HG02759 (cell line): ENCODE measurements around the gene RNF4.
"Not testable (repeated sequence)": the region's sequence is repeated elsewhere in the genome, so short reads cannot be mapped to it uniquely, and the experiment has no call there.

Experiments
- ATAC-seq: cut with Tn5 transposase; IDR thresholded peaks from one replicate; pipeline ENCODE4 v1.9.1; 2021; ENCODE audit warnings: mild to moderate bottlenecking, moderate library complexity; ENCODE audit not compliant: unreplicated experiment

Gene RNF4, protein sequence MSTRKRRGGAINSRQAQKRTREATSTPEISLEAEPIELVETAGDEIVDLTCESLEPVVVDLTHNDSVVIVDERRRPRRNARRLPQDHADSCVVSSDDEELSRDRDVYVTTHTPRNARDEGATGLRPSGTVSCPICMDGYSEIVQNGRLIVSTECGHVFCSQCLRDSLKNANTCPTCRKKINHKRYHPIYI

DNA sequence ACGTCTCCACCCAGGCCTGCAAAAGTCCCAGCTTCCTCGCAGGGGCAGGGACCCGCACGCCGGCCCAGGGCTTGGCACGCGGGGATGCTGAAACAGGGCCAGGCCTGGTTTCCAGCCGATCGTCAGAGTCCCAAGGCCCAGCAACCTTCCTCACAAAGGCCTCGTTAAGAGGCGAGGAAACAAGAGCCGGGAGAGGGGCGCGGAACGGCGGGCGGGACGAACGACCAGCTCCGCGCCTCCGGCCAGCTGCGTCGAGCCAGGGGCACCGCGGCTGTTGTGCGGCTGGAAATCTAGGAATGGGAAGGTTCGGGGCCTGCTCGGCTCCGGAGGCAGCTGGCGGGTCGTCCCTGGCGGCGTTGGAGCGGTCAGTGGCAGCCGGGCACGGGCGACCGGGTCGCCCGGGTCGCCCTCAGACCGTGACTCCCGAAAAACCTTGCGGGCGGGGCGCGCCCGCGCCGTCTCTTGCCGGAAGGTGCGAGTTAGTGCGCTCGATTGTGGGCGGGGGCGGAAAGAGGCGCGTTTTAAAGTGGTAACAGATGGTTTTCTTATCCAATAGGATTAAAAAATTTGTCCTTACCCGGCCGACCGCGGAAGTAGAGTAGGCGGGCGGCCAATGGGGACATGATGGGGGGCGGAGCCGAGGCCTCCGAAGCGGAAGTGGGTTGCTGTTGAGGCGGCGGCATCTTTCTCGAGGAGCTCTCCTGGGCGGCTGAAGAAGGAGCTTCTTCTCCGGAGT is at the start of gene RNF4:
Gene RNF4 (plus strand): TSS at position 651 of the 736 bp plus-strand sequence. CDS start 21,388 bp downstream, outside the sequence.
- peak; percentile 79 for ATAC-seq

DNA sequence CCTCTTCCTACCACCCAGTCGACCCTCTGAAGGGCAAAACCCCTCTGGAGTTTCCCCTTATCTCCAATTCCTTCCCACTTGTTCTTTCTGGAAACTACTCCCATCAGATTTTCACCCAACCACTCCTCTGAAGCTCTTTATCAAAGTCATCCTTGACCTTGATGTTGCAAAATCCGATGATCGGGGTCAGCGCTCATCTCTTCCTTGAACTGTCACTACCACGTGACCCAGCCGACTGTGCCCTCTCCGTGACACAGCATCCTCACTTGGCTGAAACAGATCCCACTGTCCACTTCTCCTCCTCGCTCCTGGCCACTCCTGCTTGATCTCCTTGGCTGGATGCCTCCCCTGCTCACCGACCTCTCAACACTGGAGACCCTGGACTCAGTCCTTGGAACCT is 49.1 kb upstream of the RNF4 start:
- ATAC-seq = no peak

DNA sequence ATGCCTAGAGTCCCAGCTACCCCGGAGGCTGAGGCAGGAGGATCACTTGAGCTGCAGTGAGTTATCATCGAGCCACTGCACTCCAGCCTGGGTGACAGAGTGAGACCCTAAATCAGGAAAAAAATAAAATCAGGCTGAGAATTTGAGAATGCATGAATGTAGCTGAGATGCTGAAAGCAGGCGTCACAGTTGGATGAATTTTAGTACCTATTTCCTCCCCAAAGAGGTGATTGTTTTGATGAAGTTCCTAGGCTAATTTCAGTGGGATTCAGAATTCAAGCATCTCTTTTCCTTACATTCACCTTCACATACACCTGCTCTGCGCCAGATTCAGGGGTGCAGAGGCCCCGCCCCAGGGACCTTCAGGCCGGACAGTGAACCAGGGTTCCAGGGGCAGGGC is 47.0 kb upstream of the RNF4 start:
- ATAC-seq = no peak

DNA sequence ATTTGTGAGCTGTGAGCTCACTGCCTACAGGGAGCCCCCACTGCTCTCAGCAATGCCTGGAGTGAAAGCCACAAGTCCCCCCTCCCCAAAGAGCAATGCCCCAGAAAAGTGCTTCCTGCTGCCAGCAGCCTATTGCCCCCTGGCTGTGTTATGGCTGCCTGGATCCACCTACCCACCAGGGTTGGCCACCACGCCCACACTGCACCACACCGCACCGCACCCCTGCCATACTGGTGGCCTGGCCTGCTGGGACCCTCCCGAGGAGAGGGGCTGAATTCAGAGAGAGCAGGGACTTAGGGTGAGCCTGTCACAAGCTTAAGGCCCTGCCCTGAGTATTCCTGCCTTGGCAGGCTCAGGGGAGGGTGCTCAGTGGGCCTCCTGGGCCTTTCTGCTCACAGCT is 45.8 kb upstream of the RNF4 start:
- ATAC-seq = no peak

DNA sequence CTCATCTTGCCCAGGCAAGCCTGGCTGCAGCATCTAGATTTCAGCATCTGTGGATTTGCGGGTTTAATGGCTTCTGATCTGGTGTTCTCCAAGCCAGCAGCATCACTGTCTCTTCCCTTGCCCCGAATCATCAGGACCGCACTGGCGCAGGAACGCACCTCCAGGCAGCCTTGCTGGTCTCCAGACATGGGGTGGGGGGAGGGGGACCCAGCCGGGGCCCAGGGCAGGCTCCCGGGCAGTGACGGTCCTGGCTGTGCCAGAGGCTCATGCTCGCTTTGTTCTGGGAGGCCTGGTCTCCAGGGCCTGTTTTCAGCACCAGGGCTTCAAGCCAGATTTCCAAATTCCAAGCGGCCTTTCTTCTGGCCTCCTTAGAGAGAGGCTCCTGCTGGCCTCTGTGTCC is 45.2 kb upstream of the RNF4 start:
- no peak for ATAC-seq

DNA sequence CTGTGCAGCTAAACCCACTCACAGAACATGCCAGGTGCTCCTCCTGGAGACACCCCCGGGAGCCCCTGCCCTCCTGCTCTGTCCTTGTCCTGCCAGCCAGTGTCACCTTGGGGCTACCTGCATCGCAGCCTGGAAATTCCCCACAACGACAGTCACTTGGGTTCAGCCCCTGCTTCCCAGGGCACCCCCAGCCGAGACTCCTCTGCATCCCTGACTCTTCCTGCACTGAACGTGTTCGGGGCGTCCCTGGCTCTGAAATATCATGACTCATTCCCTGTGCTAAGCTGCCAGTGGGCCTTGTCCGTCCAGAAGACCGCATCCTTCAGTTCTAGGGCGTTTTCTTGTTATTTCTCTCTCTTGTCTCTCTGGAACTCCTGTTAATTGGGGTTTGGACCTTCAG is 44.3 kb upstream of the RNF4 start:
- ATAC-seq = no peak

DNA sequence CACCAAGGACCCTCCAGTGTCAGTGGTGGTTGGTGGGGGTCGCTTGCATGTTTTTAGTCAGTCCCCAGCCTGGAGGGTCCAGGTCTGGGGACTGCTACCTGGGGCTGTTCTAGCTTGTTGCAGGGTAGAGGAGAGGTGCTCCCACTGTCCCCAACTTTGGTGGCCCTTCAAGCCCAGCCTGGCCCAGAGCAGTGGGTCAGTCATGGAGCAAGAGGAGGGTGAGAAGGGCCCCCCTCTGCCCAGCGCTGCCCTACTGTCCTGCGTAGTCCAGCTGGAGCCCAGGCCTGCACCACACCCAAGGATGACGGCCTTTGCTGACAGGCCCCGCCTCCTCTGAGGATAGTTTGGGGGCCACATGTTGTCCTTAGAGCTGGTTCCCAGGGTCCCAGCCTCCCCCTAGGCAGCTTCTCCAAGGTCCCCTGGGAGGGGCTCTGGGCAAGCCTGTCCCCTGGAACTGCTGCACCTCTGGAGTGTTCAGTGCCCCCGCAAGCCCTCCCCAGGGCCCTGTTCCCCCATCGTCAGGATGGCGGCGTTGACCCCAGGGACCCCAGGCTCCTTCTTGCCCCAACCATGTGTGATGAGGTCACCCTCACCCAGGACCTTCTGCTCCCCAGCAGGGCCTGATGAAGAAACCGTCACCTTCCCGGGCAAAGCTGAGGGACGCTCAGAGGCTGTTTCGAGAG is 43.4 kb upstream of the RNF4 start:
- ATAC-seq = no peak

DNA sequence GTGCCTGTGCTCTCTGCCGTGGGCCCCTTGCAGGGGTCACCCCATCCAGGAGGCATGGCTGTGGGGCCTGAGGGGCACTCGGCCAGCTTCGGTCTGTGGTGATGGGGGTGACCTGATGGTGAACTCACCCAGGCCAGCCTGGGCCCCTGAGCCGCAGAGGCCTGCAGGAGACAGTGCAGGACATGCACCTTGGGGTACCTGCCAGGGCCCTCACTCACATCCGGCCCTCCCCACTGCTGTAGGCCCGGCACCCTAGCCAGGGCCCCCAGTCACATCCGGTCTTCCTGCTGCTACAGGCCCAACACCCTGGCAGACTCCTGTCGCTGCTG is 42.9 kb upstream of the RNF4 start:
- no peak for ATAC-seq

DNA sequence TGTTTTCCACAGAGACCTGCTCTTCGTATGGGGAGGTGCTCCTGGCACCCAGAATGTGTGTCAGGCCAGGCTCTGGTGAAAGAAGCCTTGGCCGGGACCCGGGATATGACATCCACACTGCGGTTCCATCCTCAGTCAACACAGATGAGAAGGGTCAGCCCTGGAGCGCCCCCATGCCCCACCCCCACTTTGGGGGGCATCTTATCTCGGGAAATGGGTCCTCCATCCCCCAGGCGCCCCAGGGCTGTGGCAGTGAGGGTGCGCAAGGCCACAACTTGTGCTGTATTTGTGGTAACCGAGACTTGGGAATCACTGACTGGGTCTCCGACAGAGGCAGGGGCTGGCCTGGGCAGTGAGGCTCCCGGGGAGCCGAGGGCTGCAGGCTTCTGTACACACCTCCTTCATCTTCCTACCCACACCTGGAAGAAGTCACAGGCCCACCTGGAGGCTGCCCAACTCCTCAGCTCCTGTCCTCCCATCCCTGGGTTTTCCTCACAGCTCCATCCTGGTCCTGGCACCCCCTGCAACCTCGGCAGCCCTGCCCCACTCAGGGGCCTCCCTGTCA is 42.1 kb upstream of the RNF4 start:
- ATAC-seq = no peak

DNA sequence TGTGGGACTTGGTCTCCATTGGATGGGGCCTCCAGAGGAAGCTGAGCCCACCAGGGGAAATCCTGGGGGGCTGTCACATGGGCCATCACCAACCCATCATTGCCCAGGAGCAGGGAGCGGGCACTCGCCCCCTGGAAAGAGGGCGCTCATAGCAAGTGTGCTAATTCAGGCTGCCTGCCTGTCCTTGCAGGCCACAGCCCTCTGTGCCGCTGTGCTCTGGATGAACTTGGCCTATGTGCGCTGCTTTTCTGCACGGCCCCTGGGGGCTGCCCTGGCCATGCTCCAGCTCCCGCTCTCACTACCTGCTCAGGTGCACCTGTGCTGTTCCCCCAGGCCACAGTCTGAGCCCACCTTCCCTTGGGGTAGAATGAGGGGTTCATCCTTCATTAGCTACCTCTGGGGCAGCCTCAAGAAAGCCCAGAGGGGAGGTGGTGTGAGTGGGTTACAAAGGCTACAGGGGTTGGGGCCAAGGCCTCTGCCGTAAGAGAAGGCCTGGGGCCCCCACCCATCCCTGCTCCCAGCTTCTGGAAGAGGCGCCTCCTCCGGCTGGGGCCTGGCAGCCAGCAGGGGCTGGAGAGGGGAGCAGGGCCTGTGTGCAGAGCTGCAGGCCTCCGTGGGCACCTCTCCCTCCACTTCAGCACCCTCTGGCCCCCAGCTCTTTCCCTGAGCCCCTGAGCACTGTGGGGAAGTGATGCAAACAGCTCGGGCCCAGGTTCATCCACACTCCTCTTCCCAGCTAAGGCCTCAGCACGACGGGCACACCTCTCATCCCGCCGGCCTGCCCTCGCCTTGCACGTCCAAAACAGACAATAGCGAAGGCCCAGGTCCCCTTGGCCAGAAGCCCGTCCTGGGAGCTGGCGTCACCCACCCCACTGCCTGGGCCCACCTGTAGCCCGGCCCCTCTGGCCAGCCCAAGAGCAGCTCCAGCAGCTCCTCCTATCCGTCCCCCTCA is 41.2 kb upstream of the RNF4 start:
- no peak for ATAC-seq

DNA sequence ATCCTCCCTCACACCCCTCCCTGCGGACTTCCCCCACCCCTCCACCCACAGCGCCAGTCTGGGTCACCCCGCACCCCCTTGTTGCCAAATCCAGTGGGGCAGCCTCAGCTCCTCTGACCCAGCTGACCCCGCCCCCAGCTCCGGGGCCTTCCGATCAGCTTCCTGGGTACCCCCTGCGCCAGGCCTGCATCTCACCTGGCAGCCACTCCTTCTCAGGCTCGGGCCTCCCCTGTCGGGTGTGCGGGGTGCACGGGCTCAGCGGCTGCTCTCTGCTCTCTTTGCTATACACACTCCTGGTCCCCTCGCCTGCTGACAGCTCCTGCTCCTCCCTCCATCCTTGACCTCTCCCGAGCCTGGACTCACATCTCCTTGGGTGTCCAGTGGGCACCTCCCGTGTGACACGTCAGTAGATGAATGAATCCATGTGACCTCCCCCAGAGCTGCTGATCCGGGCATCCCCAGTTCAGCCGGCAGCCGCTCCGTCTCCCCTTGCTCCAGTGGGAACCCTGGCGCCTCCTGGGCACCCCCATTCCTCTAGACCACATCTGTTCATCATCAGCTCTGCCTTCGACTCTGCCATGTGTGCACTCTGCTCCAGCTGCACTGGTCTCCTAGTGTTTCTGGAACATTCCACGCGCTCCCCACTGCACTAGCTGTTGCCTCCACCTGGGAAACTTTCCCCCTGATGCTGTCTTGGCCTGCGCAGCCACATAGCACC is 40.3 kb upstream of the RNF4 start:
- ATAC-seq = no peak

DNA sequence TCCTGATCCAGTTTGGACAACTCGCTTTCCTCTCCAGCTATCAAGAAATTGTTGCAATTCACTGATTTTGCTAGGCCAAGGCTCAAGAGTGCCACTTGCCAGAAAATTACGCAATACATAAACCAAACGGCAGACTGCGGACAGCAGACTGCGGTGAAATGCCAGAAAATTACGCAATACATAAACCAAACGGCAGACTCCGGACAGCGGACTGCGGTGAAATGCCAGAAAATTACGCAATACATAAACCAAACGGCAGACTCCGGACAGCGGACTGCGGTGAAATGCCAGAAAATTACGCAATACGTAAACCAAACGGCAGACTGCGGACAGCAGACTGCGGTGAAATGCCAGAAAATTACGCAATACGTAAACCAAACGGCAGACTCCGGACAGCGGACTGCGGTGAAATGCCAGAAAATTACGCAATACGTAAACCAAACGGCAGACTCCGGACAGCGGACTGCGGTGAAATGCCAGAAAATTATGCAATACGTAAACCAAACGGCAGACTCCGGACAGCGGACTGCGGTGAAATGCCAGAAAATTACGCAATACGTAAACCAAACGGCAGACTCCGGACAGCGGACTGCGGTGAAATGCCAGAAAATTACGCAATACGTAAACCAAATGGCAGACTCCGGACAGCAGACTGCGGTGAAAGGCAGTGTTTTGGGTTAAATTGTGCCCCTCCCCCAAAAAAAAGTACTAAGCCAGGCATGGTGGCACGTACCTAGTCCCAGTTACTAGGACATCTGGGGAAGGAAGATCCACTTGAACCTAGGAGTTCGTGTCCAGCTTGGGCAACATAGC is 38.8 kb upstream of the RNF4 start:
- not testable (repeated sequence) for ATAC-seq

DNA sequence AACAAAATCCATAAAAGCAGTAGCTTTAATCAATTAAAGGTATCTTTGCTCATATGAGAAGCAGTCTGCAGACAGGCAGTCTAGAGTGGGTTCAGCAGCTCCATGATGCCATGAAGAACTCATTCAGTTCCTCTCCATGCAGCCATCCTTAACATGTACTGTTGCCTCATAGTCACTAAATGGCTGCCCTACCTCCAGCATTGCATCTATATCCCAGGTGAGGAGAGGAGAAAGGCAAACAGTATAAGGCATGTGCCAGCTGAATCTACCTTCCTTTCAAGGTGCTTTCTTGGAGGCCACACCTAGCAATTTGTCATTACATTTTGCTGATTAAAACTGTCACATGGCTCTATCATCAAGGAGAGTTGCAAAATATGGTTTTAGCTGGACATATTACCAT is 36.9 kb upstream of the RNF4 start:
- ATAC-seq = no peak

DNA sequence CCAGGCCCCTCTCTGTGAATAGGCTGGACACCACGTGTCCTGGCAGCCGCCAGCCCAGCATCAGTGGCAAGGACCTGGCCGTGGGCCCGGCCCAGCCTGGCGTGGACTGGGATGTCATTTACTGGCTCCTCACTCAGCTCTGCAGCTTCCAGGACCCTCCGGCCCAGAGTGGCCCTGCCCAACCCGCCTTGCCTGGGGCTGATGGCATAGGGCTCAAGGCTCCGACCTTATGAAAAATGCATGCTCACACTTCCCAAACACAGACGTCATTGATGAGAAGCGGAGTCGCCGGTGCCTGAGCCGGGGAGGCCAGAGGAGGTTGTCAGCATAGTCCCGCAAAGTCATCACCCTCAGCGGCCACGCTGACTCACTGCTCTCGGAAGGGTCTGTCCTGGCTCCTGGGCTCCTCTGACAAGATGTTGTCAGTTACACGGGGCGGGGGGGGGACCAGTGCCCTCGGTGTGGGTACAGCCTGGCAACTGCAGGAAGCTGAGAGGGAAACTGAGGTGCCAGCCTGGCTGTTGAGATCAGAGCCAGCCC is 35.8 kb upstream of the RNF4 start:
- ATAC-seq = no peak

DNA sequence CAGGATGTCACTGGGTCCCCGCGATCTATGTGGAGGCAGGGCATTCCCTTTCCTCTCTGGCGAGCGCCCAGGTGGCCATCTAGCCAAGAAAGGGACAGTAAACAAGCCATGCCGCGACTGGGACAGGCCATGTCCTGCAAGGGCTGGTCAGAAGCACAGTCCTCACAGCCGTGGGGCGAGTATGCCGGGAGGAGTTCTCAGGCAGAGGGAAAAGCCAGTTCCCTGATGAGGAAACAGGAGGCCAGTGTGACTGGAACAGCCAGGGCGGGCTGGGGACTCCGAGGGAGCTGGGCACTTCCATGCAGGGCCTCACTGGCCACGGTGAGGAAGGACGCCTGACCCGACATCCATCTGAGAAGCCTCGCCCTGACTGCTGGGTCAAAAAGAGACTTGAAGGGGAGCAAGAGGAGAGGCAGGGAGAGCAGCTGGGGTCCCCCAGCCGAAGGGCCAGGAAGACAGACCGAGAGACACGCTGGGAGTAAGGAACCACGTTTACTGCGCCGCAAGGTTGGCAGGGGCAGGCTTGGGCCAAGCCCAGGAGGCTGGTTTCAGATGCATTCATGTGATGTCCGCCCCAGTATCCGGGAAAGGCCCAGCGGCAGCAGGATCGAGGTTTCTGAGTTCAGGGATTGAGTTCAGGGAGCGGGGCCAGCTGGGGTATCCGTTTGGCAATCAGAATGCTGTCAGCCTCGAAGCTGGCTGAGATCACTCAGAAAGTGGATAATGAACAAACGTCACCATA is 35.1 kb upstream of the RNF4 start:
- no peak for ATAC-seq

DNA sequence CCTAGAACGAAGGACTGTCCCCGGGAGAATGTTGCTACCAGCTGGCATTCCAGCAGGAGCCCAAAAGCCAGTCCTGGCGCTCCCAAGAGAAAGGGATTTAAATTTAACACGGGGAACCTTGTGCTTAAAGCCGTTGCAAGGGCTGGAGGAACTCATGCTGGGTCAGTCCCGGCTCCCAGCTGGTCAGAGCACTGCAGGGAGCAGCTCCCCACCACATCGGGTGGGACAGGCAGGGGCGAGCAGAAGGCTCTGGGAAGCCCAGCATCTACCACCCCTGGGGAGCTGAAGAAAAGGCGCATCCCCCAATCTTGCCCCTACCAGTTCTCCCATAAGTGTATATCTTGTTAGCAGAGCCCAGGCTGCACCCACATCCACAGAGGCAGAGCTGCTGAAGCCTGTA is 34.5 kb upstream of the RNF4 start:
- no peak for ATAC-seq

DNA sequence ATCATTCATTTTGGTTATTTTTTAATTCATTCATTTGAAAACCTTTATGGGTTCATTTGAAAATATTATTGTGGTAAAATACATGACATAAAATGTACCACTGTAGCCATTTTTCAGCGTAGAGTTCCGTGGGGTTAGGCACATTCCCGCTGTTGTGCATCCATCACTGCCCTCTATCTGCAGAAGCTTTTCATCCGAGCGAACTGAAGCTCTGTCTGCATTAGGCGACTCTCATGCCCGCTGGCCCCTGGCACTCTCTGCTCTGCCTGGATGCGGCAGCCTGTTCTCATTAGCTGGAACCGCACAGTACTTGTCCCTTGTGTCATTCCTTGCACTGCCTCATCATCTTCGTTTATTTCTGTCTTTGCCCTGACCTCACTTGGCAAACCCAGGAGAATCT is 32.6 kb upstream of the RNF4 start:
- ATAC-seq = no peak

DNA sequence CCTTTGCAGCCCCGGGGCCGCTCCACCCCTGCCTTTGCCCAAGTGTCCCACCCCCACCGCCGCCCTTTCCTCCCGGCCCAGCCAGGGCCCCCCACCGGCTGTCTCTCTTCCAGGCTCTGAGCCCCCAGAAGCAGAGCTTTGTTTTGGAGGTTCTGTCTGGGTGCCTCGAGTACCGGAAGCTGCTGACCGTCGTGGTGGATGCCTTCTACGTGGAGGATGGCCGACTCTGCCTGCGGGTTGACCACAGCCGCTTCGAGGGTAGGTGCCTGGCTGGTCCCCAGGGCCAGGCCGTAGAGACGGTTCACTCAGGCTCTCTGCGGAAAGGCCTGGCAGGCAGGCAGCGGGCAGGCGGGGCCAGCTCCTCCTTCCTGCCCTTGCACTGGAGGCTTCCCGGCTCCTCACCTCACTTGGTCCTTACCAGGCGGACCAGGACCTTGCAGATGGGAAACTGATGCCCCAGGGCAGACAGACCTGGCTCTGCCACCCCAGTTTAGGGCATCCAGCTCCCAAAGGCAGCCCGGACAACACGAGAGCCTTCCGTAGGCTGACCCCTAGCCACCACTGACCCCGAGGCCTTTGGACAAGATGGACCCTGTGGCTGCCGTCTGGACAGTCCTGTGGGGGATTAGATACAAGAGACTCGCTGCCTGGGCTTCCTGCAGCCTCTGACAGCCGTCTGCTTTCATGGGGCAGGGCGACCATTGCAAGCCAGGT is 32.0 kb upstream of the RNF4 start:
- no peak for ATAC-seq
